Left ventricle myocardium inferior (tissue), 1 donor: ENCODE data around the gene TMEM144. TPM values are rescaled to one million over a fixed set of nuclear protein-coding genes. Genes with fewer than 3 reads are reported as not detected.
"Not testable (repeated sequence)": the region's sequence is repeated elsewhere in the genome, so short reads cannot be mapped to it uniquely, and the experiment has no call there.

Experiments
- DNase-seq: peaks from one replicate; pipeline ENCODE4 v3.0.0-alpha.2; 2020
- H3K27ac ChIP-seq: fragments of 200-600 bp; replicated peaks from 2 replicates; pipeline ENCODE4 v1.8.0; 2021
- H3K27me3 ChIP-seq: fragments of 200-600 bp; 2 replicates; pipeline ENCODE4 v1.8.0; 2021; ENCODE audit warnings: low read depth
- H3K36me3 ChIP-seq: fragments of 200-600 bp; 2 replicates; pipeline ENCODE4 v1.8.0; 2021
- H3K4me1 ChIP-seq: fragments of 200-600 bp; 2 replicates; pipeline ENCODE4 v1.8.0; 2021
- H3K4me3 ChIP-seq: fragments of 200-600 bp; 2 replicates; pipeline ENCODE4 v1.8.0; 2021; ENCODE audit warnings: mild to moderate bottlenecking, moderate library complexity
- H3K9me3 ChIP-seq: fragments of 200-600 bp; replicated peaks from 2 replicates; pipeline ENCODE4 v1.8.0; 2021
- intact Hi-C: fragments of 100-400 bp; cut with micrococcal nuclease; formaldehyde crosslinking; loops from one replicate; pipeline ENCODE4 v1.11.0; 2022
- total RNA-seq: library from RNA; stranded (reverse); fragmentation: NEBNext Ultra II Directional; extraction: Animal tissue kit (Norgen Biotek cat#: 25700); gene quantifications from one replicate; pipeline ENCODE4 v1.2.1, GENCODE V29; 2021
- TF ChIP-seq, protein P1 (sequence below): fragments of 200-600 bp; IDR thresholded peaks from 2 replicates; pipeline ENCODE4 v1.8.0; 2021; ENCODE audit warnings: antibody characterized with exemption, mild to moderate bottlenecking, borderline replicate concordance
- donor health status: DM: no; HTN: yes; CAD: no; lungs with severe emphysema.

Gene TMEM144
- total RNA-seq, 1 donor from 2014 or later, result 11.4 TPM

DNA sequence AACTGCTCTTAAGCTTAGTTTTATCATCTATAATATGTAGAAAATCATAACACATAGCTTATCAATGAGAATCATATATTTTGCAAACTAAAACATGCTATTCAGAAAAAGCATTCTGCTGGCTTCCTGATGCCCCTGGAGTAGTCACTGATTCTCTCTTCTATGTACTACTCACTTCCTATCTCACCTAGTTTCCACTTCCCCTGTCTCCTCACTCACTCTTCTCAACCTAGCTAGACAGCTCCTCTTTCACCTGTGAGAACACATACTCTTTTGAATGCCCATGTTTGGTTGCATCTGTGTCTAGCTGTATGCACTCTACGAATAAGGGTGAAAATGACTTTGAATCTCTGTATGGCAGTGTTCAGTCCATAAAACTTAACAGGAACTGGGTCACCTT, 9.3 kb downstream of the TMEM144 start:
- Histone ChIP-seq H3K36me3 (peaks cover 56% of the 10 kb centered on the region), H3K4me3 (no peak overlapping the region), H3K27ac (no peak overlapping the region), H3K9me3 (no peaks in the 10 kb centered on the region), H3K27me3 (no peaks in the 10 kb centered on the region), H3K4me1 (peaks cover 21% of the 10 kb centered on the region)
- intact Hi-C loops, result no loop called here
- TF ChIP-seq, protein P1, sequence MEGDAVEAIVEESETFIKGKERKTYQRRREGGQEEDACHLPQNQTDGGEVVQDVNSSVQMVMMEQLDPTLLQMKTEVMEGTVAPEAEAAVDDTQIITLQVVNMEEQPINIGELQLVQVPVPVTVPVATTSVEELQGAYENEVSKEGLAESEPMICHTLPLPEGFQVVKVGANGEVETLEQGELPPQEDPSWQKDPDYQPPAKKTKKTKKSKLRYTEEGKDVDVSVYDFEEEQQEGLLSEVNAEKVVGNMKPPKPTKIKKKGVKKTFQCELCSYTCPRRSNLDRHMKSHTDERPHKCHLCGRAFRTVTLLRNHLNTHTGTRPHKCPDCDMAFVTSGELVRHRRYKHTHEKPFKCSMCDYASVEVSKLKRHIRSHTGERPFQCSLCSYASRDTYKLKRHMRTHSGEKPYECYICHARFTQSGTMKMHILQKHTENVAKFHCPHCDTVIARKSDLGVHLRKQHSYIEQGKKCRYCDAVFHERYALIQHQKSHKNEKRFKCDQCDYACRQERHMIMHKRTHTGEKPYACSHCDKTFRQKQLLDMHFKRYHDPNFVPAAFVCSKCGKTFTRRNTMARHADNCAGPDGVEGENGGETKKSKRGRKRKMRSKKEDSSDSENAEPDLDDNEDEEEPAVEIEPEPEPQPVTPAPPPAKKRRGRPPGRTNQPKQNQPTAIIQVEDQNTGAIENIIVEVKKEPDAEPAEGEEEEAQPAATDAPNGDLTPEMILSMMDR, result no peak
- DNase-seq, result no peak

DNA sequence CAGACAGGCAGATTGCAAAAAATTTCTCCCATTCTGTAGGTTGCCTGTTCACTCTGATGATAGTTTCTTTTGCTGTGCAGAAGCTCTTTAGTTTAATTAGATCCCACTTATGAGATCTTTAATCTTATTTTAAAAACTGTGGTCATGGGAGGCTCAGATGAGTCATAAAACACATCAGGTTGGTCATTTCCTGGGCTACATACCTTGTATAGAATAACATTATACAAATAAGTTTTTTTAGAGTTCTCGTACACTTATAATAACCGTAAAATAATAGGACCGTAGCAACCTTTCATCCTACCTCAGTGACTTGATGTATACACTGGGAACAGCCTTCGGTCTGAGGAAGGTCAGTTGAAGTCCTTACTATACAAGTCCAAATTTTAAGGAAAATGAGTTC, 14.0 kb downstream of the TMEM144 start:
- DNase-seq, H3K4me3 ChIP-seq, intact Hi-C loops, H3K9me3 ChIP-seq, H3K27me3 ChIP-seq, H3K4me1 ChIP-seq, H3K27ac ChIP-seq: not testable (repeated sequence)
- H3K36me3 ChIP-seq, result peaks cover 61% of the 10 kb centered on the region

DNA sequence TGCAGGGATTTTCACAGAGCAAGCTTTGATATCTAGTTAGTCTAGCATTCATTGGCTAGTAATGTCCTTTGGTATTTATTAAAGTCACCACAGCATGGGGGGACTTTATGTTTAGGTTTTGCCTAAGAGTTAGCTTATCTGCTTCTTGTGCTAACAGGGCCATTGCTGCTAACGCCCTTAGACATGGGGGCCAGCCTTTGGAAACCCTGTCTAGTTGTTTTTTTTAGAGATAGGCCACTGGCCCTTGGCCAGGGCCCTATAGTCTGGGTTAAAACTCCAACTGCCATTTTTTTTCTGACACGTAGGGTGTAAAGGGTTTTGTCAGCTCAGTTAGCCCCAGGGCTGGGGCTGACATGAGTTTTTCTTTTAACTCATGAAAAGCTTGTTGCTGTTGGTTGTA, 14.7 kb downstream of the TMEM144 start:
- H3K9me3 ChIP-seq, H3K4me1 ChIP-seq, DNase-seq, H3K4me3 ChIP-seq, H3K27ac ChIP-seq, H3K27me3 ChIP-seq, intact Hi-C loops: not testable (repeated sequence)
- peaks cover 61% of the 10 kb centered on the region for H3K36me3 ChIP-seq

DNA sequence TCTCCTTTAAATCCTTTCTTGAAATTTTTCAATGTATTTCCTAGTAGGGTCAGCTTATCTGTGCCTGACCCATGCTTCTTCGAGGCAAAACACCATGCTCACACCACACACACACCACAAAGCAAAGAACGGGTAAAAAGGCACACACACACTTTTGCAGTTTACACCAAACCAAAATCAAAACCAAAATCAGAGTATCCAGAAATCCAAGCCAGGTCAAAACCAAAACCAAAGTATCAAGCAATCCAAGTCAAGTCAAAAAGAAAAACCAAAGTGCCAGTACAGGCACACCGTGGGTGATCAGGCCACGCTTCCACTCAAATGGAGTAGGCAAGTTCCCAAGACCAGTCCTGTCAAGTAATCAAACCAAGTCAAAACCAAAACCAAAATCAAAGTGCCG, 17.6 kb downstream of the TMEM144 start:
- H3K4me3 ChIP-seq, H3K4me1 ChIP-seq, H3K27me3 ChIP-seq, DNase-seq, intact Hi-C loops, H3K9me3 ChIP-seq, H3K27ac ChIP-seq: not testable (repeated sequence)
- H3K36me3 ChIP-seq, result peaks cover 44% of the 10 kb centered on the region

DNA sequence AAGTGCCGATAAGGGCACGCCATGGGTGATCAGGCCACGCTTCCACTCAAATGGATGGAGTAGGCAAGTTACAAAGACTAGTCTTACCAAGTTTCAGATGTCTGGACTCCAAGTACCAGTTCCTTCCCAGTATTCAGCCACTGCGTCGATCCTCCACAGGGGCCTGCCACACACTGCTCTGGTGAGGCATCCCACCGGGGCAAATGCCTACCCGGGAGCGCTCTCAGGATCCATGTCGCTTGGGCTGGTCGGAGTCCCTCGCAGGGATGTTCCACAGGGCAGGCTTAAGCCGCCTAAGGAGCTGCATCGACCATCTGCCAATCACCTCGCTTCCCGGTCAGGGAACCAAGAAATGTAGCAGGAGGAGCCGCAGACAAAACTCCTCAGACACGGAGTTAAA, 18.1 kb downstream of the TMEM144 start:
- H3K27me3 ChIP-seq, intact Hi-C loops, H3K4me3 ChIP-seq, H3K9me3 ChIP-seq, H3K4me1 ChIP-seq, DNase-seq, H3K27ac ChIP-seq: not testable (repeated sequence)
- peaks cover 39% of the 10 kb centered on the region for H3K36me3 ChIP-seq

DNA sequence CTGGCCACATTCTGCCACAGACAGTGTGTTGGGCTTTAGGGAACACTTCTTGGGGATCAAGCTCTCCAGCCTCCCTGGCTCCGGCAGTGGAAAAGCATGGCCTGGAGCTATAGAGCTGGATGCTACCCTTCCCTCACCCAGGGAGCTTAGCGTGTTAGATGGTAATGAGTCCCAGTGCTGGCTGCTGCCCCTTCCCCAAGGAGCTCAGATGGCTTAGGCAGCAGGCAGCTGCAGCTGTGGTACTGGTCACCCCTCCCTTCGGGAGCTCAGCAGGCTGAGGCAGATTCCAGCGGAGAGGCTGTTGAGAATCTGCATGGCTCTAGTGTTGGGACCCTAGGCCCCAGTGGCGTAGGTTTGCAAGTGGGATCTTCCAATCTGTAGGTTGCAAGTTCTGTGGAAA, 19.5 kb downstream of the TMEM144 start:
- H3K4me3 ChIP-seq, result no peak overlapping the region
- H3K4me1 ChIP-seq, result no peaks in the 10 kb centered on the region
- H3K27me3 ChIP-seq, result no peaks in the 10 kb centered on the region
- intact Hi-C loops, result no loop called here
- H3K36me3 ChIP-seq, result peaks cover 35% of the 10 kb centered on the region
- no peak for DNase-seq
- no peaks in the 10 kb centered on the region for H3K9me3 ChIP-seq
- no peak overlapping the region for H3K27ac ChIP-seq
- TF ChIP-seq, protein P1, result no peak

DNA sequence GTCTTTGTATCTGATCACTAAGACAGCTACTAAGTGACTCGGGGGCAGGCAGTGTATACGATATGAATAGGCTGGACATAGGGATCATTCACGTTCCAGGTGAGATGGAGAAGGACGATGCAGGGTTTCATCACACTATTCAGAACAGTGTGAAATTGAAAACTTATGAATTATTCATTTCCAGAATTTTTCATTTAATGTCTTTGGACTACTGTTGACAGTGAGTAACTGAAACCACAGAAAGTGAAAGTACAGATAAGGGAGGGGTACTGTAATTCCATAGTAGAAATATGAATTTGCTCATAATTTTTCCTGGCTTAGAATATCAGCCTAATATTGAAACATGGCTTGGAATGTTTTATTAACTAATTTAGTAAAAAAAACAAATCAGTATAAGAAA, 24.4 kb downstream of the TMEM144 start:
- Histone ChIP-seq H3K36me3 (peaks cover 24% of the 10 kb centered on the region), H3K4me1 (peaks cover 13% of the 10 kb centered on the region), H3K9me3 (no peaks in the 10 kb centered on the region), H3K4me3 (no peak overlapping the region), H3K27ac (no peak overlapping the region), H3K27me3 (no peaks in the 10 kb centered on the region)
- intact Hi-C loops, result no loop called here
- no peak for DNase-seq
- TF ChIP-seq, protein P1, result no peak
